Stimulated activated CD8-positive, alpha-beta memory T cell treated with anti-CD3 and anti-CD28 coated beads, Interleukin-7, amount 100 ng/mL, for 48 hours (primary cell): ENCODE measurements around the gene SERPINA10.
"Not testable (repeated sequence)": the region's sequence is repeated elsewhere in the genome, so short reads cannot be mapped to it uniquely, and the experiment has no call there.

Experiments used
- DNase-seq, 2 donors: peaks; one replicate each; pipeline ENCODE4 v3.0.0-alpha.2; 2020; ENCODE audit warnings: low read depth in 1 of 2; ENCODE audit errors: extremely low read depth in 1 of 2

SERPINA10 gene

GRCh38 chr14:94313991-94314655 lies 21.1 kb upstream of the SERPINA10 start:
- DNase-seq: no peak

GRCh38 chr14:94312481-94313246 lies 19.6 kb upstream of the SERPINA10 start:
- DNase-seq: no peak

GRCh38 chr14:94310248-94310647 lies 17.2 kb upstream of the SERPINA10 start:
- no peak for DNase-seq

GRCh38 chr14:94309721-94310120 lies 16.7 kb upstream of the SERPINA10 start:
- no peak for DNase-seq

GRCh38 chr14:94307410-94307992 lies 14.4 kb upstream of the SERPINA10 start:
- no peak for DNase-seq

- DNase-seq: no peak
Observed at GRCh38 chr14:94306047-94306978, 13.2 kb upstream of the SERPINA10 start.

GRCh38 chr14:94305620-94306019 lies 12.6 kb upstream of the SERPINA10 start:
- DNase-seq: no peak

GRCh38 chr14:94304243-94304642 lies 11.2 kb upstream of the SERPINA10 start:
- DNase-seq: no peak

GRCh38 chr14:94303111-94303510 lies 10.0 kb upstream of the SERPINA10 start:
- DNase-seq: no peak

- DNase-seq: no peak
Observed at GRCh38 chr14:94298130-94298529, 5.1 kb upstream of the SERPINA10 start.

GRCh38 chr14:94296181-94296545 lies 3.1 kb upstream of the SERPINA10 start:
- not testable (repeated sequence) for DNase-seq

- DNase-seq: no peak
Observed at GRCh38 chr14:94295360-94296180, 2.5 kb upstream of the SERPINA10 start.

GRCh38 chr14:94293578-94293924 lies 483 bp upstream of the SERPINA10 start:
- DNase-seq: no peak

GRCh38 chr14:94292526-94292871 lies 569 bp downstream of the SERPINA10 start:
- DNase-seq: no peak

GRCh38 chr14:94291906-94292525 lies 1.1 kb downstream of the SERPINA10 start:
- DNase-seq: no peak

- no peak for DNase-seq
Observed at GRCh38 chr14:94291159-94291905, 1.7 kb downstream of the SERPINA10 start.

GRCh38 chr14:94290197-94290596 lies 2.9 kb downstream of the SERPINA10 start:
- DNase-seq: no peak

GRCh38 chr14:94288610-94289465 lies 4.2 kb downstream of the SERPINA10 start:
- DNase-seq: no peak
